K562 (cell line): ENCODE measurements around the gene GYS1. TPM values are rescaled to one million over a fixed set of nuclear protein-coding genes. Genes with fewer than 3 reads are reported as not detected.
A peak's percentile ranks its signal among the peaks of the same experiment; 100 is the strongest.

Experiments used
- BACH1 ChIP-seq: fragments of 200-800 bp; sonication (Bioruptor generic); IDR thresholded peaks from 2 replicates; pipeline ENCODE4 v1.6.1; 2016; ENCODE audit warnings: missing genetic modification characterization, missing compliant biosample characterization
- C11orf30 ChIP-seq: fragments of 450-650 bp; IDR thresholded peaks from 2 replicates; pipeline ENCODE4 v1.6.1; 2016; ENCODE audit warnings: low read depth, mild to moderate bottlenecking
- CEBPB ChIP-seq: fragments of 450-650 bp; IDR thresholded peaks from 2 replicates; pipeline ENCODE4 v1.6.1; 2016; ENCODE audit warnings: missing genetic modification characterization, missing compliant biosample characterization
- ESRRB ChIP-seq: fragments of 250-450 bp; sonication (Bioruptor Pico); IDR thresholded peaks from 2 replicates; pipeline ENCODE4 v1.5.0; 2020; ENCODE audit warnings: mild to moderate bottlenecking, moderate library complexity, borderline replicate concordance
- HBP1 ChIP-seq: fragments of 450-650 bp; formaldehyde crosslinking; IDR thresholded peaks from 2 replicates; pipeline ENCODE4 v1.4.0; 2022; ENCODE audit warnings: missing genetic modification characterization
- HDAC2 ChIP-seq: fragments of 450-650 bp; IDR thresholded peaks from 2 replicates; pipeline ENCODE4 v1.6.1; 2016; ENCODE audit warnings: mild to moderate bottlenecking
- KAT7 ChIP-seq: sonication (generic); formaldehyde crosslinking; IDR thresholded peaks from 2 replicates; pipeline ENCODE4 v1.8.0; 2022; ENCODE audit warnings: missing genetic modification reagents, mild to moderate bottlenecking, borderline replicate concordance
- LEF1 ChIP-seq: fragments of 450-650 bp; IDR thresholded peaks from 2 replicates; pipeline ENCODE4 v1.6.1; 2016; ENCODE audit warnings: mild to moderate bottlenecking
- NONO ChIP-seq, 2 experiments: fragments of 200-400 bp in 1 of 2; fragments of 450-650 bp in 1 of 2; formaldehyde crosslinking in 1 of 2; IDR thresholded peaks; 2 replicates each; pipeline ENCODE4 v1.6.1; 2017; ENCODE audit warnings: low read depth in 2 of 2, mild to moderate bottlenecking in 2 of 2, moderate library complexity in 2 of 2, low read length in 1 of 2
- PML ChIP-seq: IDR thresholded peaks from 2 replicates; pipeline ENCODE4 v1.6.1; 2012; ENCODE audit warnings: low read length, inconsistent platforms
- RB1 ChIP-seq: fragments of 450-650 bp; IDR thresholded peaks from 2 replicates; pipeline ENCODE4 v1.6.1; 2017; ENCODE audit warnings: low read depth, mild to moderate bottlenecking
- RBM17 ChIP-seq: fragments of 200-400 bp; formaldehyde crosslinking; IDR thresholded peaks from 2 replicates; pipeline ENCODE4 v1.6.1; 2017; ENCODE audit warnings: low read depth, mild to moderate bottlenecking, low read length, borderline replicate concordance
- TAF7 ChIP-seq: fragments of 450-650 bp; IDR thresholded peaks from 2 replicates; pipeline ENCODE4 v1.6.1; 2016; ENCODE audit warnings: missing genetic modification characterization, missing compliant biosample characterization
- TCF7L2 ChIP-seq: fragments of 150-350 bp; IDR thresholded peaks from 2 replicates; pipeline ENCODE4 v1.6.1; 2016; ENCODE audit warnings: low read depth, mild to moderate bottlenecking, low read length, moderate library complexity
- TFAP4 ChIP-seq: sonication (generic); formaldehyde crosslinking; IDR thresholded peaks from 2 replicates; pipeline ENCODE4 v1.8.0; 2022; ENCODE audit warnings: missing genetic modification reagents, mild to moderate bottlenecking, moderate library complexity, borderline replicate concordance
- XRCC4 ChIP-seq: IDR thresholded peaks from one replicate; pipeline ENCODE4 v1.6.1; 2011; ENCODE audit not compliant: insufficient read depth, insufficient read length; ENCODE audit errors: extremely low read depth
- YY1 ChIP-seq, 3 experiments: IDR thresholded peaks; 2 replicates each; pipeline ENCODE4 v1.6.1; 2011; ENCODE audit warnings: low read length in 2 of 3, mild to moderate bottlenecking in 2 of 3, moderate library complexity in 2 of 3, borderline replicate concordance in 1 of 3, control low read depth in 1 of 3, low read depth in 1 of 3; ENCODE audit not compliant: insufficient read depth in 3 of 3, insufficient replicate concordance in 2 of 3, control insufficient read depth in 1 of 3, insufficient read length in 1 of 3; ENCODE audit errors: extremely low read depth in 1 of 3
- ZNF398 ChIP-seq: fragments of 250-450 bp; sonication (Bioruptor Pico); IDR thresholded peaks from 2 replicates; pipeline ENCODE4 v1.8.0; 2021; ENCODE audit warnings: moderate library complexity, mild to moderate bottlenecking, inconsistent platforms
- ZNF764 ChIP-seq: fragments of 250-450 bp; sonication (Bioruptor Pico); IDR thresholded peaks from 2 replicates; pipeline ENCODE4 v1.4.0; 2020; ENCODE audit warnings: low read depth, mild to moderate bottlenecking, moderate library complexity
- ZNF77 ChIP-seq: fragments of 250-450 bp; sonication (Bioruptor Pico); IDR thresholded peaks from 2 replicates; pipeline ENCODE4 v1.5.0; 2020
- polyA plus RNA-seq, 8 experiments: library from polyadenylated mRNA; depleted of rRNA in 4 of 8; stranded (reverse) in 5 of 8; unstranded in 3 of 8; fragments of >200 nt; fragmentation: Nextera tagmentation in 2 of 8; fragmentation: Illumina TruSeq in 1 of 8; extraction: Ambion mirVana in 2 of 8; extraction: Trizol in 1 of 8; gene quantifications; 2 replicates each; pipeline versions ENCODE4 v1.2.1 to v1.2.3, GENCODE V29; 2011 to 2014; ENCODE audit warnings: inconsistent platforms in 1 of 8, missing spikeins in 1 of 8
- total RNA-seq, 7 experiments: library from RNA; depleted of rRNA in 6 of 7; stranded (reverse); fragments of >200 nt in 6 of 7; fragmentation: Illumina TruSeq in 2 of 7; extraction: Trizol in 2 of 7; gene quantifications; 2 replicates each; pipeline versions ENCODE4 v1.2.1 to v1.2.3, GENCODE V29; 2011 to 2021; ENCODE audit warnings: low replicate concordance in 1 of 7
- TF ChIP-seq, protein P1 (sequence below): fragments of 450-650 bp; IDR thresholded peaks from 2 replicates; pipeline ENCODE4 v1.6.1; 2017; ENCODE audit warnings: mild to moderate bottlenecking, moderate library complexity

Gene GYS1
- total and polyA plus RNA-seq, 9 of the 15 experiments (the other 6 are each of a cell fraction or from before 2014, with no cell fraction given), result 1.9 to 31.1 (median 15.2) TPM

- TF ChIP-seq TFAP4 (peak; percentile 21; the same call in 1 of the 2 replicates), TAF7 (tag) (no peak), C11orf30 (no peak), TCF7L2 (no peak), XRCC4 (no peak), HBP1 (no peak), BACH1 (tag) (no peak), HDAC2 (no peak), NONO (IDR thresholded peaks at IDR 0.05; ENCODE audit: low read depth in 2 of 2, low read length in 1 of 2) (no peak), LEF1 (no peak), ESRRB (no peak), RBM17 (no peak), ZNF77 (CRISPR knock-in tag) (no peak), PML (no peak), YY1 (IDR thresholded peaks at IDR 0.05; ENCODE audit: borderline replicate concordance in 1 of 3, control insufficient read depth in 1 of 3, extremely low read depth in 1 of 3, insufficient read depth in 3 of 3, insufficient read length in 1 of 3, insufficient replicate concordance in 2 of 3, low read depth in 1 of 3, low read length in 2 of 3) (no peak), KAT7 (CRISPR knock-in tag) (no peak; the same call in 1 of the 2 replicates), ZNF398 (no peak), RB1 (no peak), CEBPB (no peak), ZNF764 (CRISPR knock-in tag) (peak; percentile 93)
- TF ChIP-seq, protein P1, sequence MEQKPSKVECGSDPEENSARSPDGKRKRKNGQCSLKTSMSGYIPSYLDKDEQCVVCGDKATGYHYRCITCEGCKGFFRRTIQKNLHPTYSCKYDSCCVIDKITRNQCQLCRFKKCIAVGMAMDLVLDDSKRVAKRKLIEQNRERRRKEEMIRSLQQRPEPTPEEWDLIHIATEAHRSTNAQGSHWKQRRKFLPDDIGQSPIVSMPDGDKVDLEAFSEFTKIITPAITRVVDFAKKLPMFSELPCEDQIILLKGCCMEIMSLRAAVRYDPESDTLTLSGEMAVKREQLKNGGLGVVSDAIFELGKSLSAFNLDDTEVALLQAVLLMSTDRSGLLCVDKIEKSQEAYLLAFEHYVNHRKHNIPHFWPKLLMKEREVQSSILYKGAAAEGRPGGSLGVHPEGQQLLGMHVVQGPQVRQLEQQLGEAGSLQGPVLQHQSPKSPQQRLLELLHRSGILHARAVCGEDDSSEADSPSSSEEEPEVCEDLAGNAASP, result no peak
Measured at GRCh38 chr19:49019242-49019932, 26.3 kb upstream of the GYS1 start (continued).
